Epithelial cell of proximal tubule (primary cell): ENCODE measurements around the gene SCTR. TPM values are rescaled to one million over a fixed set of nuclear protein-coding genes. Genes with fewer than 3 reads are reported as not detected.

ENCODE experiments used
- DNase-seq: peaks from one replicate; pipeline ENCODE4 v3.0.0-alpha.2; 2011; ENCODE audit warnings: low read depth
- H3K4me3 ChIP-seq: 2 replicates; pipeline ENCODE4 v1.5.1; 2011; ENCODE audit warnings: low read depth, mild to moderate bottlenecking, low read length
- CTCF ChIP-seq: conservative IDR thresholded peaks from 2 replicates; pipeline ENCODE4 v1.5.1; 2012; ENCODE audit warnings: low read depth, mild to moderate bottlenecking, low read length
- total RNA-seq: library from RNA; depleted of rRNA; stranded (reverse); fragments of >200 nt; gene quantifications from 2 replicates; pipeline ENCODE4 v1.2.3, GENCODE V29; 2015

Gene SCTR
- total RNA-seq, 1 donor from 2014 or later: not detected

- TF ChIP-seq CTCF: no peak
- DNase-seq: no peak
- no peak overlapping the region for H3K4me3 ChIP-seq
Measured at GRCh38 chr2:119449521-119449920, 74.8 kb downstream of the SCTR start.

GRCh38 chr2:119448427-119449141 lies 75.7 kb downstream of the SCTR start:
- TF ChIP-seq CTCF: no peak
- DNase-seq: no peak
- H3K4me3 ChIP-seq: no peak overlapping the region

- no peak for TF ChIP-seq CTCF
- DNase-seq: no peak
- H3K4me3 ChIP-seq: no peak overlapping the region
Measured at GRCh38 chr2:119446037-119446436, 78.2 kb downstream of the SCTR start.

GRCh38 chr2:119442850-119443249 lies 81.4 kb downstream of the SCTR start:
- H3K4me3 ChIP-seq: no peak overlapping the region
- TF ChIP-seq CTCF: no peak
- DNase-seq: no peak

- H3K4me3 ChIP-seq: no peak overlapping the region
- no peak for TF ChIP-seq CTCF
- DNase-seq: no peak
Measured at GRCh38 chr2:119442226-119442619, 82.1 kb downstream of the SCTR start.

GRCh38 chr2:119441376-119442225 lies 82.7 kb downstream of the SCTR start:
- no peak for TF ChIP-seq CTCF
- no peak for DNase-seq
- no peak overlapping the region for H3K4me3 ChIP-seq
